ENCODE measurements around the gene PPY.
"Not testable (repeated sequence)": the region's sequence is repeated elsewhere in the genome, so short reads cannot be mapped to it uniquely, and the experiment has no call there.

Gene PPY

DNA sequence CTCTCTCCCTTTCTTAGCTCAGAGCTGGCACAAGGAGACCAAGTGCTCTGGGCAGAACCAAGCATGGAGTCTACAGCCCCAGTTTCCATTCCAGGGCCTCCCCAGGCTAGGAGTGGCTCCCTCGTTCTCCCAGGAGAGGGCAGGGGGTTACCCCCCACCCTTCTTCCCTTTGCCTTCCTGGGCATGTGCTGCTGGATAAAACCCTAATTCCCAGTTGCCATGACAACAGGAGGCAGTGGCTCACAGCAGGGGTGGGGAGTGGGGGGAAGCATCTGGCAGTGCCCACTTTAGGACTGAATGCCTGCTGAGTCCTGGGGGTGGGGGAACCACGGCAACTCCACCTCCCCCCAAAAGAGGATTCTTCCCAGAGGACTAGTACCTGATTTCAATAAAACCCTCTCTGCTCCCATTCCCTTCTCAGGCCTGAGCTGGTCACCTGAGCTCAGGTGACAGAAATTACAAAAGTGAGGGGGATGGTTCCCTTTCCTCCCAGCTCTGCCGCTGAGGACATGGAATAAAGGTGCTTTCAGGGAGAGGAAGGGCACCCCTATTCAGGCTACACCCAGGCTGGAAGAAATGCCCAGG, 36.8 kb downstream of the PPY start:
- DNase-seq (ENCODE audit: low read depth) = no peak

GRCh38 chr17:43901861-43902589, 40.3 kb downstream of the PPY start:
- no peak for DNase-seq (ENCODE audit: low read depth)

DNA sequence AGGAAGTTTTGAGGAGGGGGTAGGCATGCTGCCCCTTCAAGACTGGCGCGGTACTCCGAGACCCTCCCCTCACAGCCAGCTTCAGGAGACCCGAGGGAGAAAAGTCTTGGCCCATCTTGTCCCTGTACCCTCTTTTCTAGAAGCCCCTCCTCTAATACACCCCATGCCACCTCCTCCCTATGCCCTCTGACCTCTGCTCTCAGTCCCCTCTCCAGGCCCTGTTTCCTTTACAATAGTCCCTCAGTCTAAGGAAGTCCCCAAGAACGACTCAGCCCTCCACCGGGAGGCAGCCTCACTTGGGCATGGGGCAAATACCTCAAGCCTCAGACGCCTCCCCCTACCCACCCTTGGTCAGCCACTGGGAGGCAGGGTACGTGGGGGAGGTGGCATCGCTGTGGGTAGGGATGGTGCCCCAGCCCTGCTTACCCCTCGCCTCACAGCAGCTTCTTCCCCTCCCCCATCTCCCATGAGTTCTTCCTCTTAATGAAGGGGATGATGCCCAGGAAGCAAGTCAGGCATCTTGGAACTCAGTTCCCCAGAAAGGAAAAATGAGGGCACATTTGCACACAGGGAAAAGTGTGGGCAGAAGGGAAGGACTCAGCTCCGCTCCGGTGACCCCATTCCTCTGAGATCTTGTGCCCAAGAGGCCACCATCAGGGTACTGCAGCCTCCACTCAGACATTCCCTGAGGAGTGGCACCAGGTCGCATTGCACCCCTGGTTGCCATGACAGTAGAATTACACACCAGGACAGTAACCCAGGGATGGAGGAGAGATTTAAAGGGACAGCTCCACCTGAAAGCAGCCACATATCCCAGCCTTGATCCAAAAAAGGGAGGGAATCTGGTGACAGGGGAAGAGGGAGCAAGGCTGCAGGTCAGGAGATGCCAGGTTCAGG, 41.2 kb downstream of the PPY start:
- no peak for DNase-seq (ENCODE audit: low read depth)

DNA sequence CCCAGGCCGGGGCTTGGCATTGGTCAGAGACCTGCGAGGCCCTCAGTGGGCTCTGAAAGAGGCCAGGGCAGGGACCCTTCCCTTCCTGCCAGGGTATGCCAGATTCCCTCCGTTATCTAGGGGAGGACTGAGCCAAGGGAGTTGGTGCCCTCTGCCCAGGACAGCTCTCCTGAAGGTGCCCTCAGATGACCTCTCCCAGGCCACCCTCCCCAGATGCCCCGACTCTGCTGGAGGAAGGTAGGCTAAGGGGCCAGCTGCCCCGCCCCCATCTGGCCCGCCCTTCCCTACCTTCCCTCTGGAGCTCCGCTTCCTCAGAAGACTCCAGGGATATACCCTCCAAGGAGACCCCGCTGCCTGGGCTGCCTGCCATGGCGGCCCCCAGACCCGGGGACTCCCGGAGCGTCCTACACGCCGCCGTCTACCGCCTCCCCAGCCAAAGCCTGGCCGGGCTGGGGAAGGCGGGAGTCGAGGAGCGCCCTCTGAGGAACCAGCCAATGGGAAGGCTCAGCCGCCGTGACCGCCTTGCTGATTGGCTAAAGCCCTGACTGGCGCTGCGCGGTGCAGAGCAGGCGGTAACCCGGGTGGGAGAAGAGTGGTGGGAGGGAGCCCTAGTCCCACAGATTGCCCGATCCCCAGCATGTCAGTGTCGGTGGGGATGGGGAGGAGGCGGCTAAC, 42.0 kb downstream of the PPY start:
- DNase-seq (ENCODE audit: low read depth) = peak; percentile 73

DNA sequence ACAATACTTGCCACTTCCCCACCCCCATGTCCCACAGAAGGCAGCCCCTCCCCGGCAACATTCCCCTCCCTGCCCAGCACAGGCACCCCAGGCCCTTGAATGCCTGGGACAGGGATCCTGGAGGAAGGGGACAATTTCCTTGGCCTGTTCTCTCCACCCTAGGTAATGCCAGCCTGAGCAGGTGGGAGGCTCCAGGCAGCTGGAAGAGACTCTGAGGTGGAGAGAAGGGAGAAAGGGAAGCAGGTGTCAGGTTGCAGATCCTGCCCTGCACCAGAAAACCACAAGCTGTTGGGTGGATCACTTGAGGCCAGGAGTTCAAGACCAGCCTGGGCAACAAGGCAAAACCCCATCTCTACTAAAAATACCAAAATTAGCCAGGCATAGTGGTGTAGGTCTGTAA, 43.8 kb downstream of the PPY start:
- no peak for DNase-seq (ENCODE audit: low read depth)

- DNase-seq (ENCODE audit: low read depth) = no peak
Observed at GRCh38 chr17:43897831-43898230, 44.4 kb downstream of the PPY start.

- not testable (repeated sequence) for DNase-seq (ENCODE audit: low read depth)
Observed at GRCh38 chr17:43894494-43894893, 47.8 kb downstream of the PPY start.

- DNase-seq (ENCODE audit: low read depth) = no peak
Observed at GRCh38 chr17:43892647-43892952, 49.7 kb downstream of the PPY start.

DNA sequence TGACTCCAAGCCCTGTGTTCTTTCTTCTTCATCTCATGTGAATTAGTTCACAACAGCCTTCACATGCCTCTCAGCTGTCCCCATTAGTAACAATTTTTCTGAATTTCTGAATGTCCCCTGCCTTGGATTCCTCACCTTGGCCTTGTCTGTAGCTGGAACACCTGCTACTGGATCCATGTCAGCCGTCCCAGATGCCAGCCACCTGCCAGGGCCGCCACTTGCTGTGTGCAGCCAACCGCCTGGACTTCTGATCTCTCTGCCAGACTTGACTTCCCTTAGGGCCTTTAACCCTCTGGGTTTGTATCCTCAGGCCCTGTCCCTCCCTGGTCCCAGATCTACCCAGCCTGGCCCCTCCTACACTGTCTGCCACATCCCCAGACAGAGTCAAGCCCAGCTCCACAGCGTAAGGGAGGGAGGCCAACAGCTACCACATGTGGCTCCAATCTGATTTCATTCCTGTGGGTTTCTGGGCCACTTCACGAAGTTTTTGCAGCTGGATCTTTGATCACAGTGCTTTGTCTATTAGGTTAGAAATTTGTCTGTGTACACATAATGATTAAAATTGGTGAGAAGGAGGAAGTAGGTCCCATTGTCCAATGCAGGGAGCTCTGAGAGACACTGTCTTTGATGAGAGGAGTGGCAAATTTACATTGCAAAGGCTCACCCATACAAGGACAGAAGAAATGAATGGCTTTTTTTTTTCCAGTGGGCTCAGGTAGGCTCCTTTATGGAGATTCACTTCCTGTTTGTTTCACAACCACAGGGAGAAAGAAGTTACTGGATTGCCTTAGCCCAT, 50.2 kb downstream of the PPY start:
- DNase-seq (ENCODE audit: low read depth) = no peak
